ENCODE data around the gene HNRNPLL. TPM values are rescaled to one million over a fixed set of nuclear protein-coding genes. Genes with fewer than 3 reads are reported as not detected.
"Not testable (repeated sequence)": the region's sequence is repeated elsewhere in the genome, so short reads cannot be mapped to it uniquely, and the experiment has no call there.

HNRNPLL gene
- total RNA-seq, 4 donors from 2014 or later = 45.2 to 59.7 (median 54.4) TPM

DNA sequence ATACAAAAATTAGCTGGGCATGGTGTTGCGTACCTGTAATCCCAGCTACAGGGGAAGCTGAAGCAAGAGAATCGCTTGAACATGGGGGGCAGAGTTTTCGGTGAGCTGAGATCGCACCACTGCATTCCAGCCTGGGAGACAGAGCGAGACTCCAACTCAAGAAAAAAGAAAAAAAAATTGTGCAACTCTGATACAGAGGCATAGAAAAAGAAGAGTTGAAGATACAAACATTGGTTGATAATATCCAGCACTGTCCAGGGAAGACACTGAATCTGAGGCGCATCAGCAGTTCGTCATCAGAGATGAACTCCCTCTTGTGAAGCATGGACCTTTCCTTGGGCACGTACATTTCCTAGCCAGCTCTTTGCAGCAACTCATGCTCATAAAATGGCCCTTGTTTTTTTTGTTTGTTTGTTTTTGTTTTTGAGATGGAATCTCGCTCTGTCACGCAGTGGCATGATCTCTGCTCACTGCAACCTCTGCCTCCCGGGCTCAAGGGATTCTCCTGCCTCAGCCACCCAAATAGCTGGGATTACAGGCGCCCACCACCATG lies 46.5 kb upstream of the HNRNPLL start:
- TF ChIP-seq POLR2AphosphoS5 (IDR thresholded peaks at IDR 0.05) (no peak), EP300 (IDR thresholded peaks at IDR 0.05; ENCODE audit: low read depth) (no peak), POLR2A (IDR thresholded peaks at IDR 0.05) (no peak)
- TF ChIP-seq, protein P1, sequence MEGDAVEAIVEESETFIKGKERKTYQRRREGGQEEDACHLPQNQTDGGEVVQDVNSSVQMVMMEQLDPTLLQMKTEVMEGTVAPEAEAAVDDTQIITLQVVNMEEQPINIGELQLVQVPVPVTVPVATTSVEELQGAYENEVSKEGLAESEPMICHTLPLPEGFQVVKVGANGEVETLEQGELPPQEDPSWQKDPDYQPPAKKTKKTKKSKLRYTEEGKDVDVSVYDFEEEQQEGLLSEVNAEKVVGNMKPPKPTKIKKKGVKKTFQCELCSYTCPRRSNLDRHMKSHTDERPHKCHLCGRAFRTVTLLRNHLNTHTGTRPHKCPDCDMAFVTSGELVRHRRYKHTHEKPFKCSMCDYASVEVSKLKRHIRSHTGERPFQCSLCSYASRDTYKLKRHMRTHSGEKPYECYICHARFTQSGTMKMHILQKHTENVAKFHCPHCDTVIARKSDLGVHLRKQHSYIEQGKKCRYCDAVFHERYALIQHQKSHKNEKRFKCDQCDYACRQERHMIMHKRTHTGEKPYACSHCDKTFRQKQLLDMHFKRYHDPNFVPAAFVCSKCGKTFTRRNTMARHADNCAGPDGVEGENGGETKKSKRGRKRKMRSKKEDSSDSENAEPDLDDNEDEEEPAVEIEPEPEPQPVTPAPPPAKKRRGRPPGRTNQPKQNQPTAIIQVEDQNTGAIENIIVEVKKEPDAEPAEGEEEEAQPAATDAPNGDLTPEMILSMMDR (IDR thresholded peaks at IDR 0.05) = no peak
- Histone ChIP-seq H3K4me3 (no peak overlapping the region), H3K27me3 (no peaks in the 10 kb centered on the region), H3K9me3 (no peaks in the 10 kb centered on the region), H3K36me3 (no peaks in the 10 kb centered on the region), H3K4me1 (peaks cover 0 to 8% (median 3%) of the 10 kb centered on the region in 4 donors), H3K27ac (no peak overlapping the region)
- in situ Hi-C loops (cut with MboI; ENCODE audit: low pct_ligation_motif_present in 1 of 4, low pct_unique_long_range_greater_than_20kb in 1 of 4, low sequenced_read_pairs in 3 of 4) (no loop called here), intact Hi-C loops (cut with DNase I; ENCODE audit: low total_unique reads) (no loop called here)
- WGBS, 2 donors (ENCODE audit: low coverage in 1 of 2) = 93 to 94% methylated on average over 12 of the region's 12 CpGs
- no peak for DNase-seq

DNA sequence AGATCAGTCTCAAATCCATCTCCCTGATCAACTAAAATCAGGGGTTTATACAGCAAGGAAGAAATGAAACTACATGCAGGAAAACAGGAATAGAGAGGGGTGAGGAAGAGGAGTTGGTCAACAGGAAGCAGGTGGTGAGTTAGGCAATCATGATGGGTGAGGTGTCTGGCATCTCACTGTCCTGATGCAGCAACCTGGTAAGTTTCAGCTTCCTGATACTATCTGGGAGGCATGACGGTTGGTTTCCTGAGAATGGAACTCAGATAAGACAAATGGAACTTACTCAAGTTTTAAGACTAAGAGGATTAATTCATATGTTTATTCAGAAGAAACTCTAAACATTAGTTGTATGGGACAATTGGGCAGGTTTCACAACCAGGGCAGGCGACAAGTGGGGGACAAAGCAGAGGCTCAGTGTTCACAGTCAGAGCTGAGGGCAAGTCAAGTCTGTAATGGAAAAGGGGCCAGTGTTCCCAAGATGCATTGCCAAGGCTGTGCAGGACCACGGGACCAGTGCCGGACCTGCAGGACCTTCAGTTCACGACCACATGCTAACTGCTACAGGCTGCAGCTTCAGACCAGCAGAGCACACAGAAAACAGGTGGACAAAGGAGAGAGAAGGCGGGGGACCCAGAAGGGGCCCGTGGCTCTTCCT lies 45.5 kb upstream of the HNRNPLL start:
- no peaks in the 10 kb centered on the region for H3K36me3 ChIP-seq
- TF ChIP-seq POLR2A (IDR thresholded peaks at IDR 0.05) (no peak), EP300 (IDR thresholded peaks at IDR 0.05; ENCODE audit: low read depth) (no peak), POLR2AphosphoS5 (IDR thresholded peaks at IDR 0.05) (no peak)
- TF ChIP-seq, protein P1 (IDR thresholded peaks at IDR 0.05) = no peak
- no peak overlapping the region for H3K4me3 ChIP-seq
- no peak overlapping the region for H3K27ac ChIP-seq
- H3K27me3 ChIP-seq = no peaks in the 10 kb centered on the region
- H3K4me1 ChIP-seq = peaks cover 0 to 8% (median 3%) of the 10 kb centered on the region in 4 donors
- H3K9me3 ChIP-seq = no peaks in the 10 kb centered on the region
- intact Hi-C loops (cut with DNase I; ENCODE audit: low total_unique reads) (no loop called here), in situ Hi-C loops (cut with MboI; ENCODE audit: low pct_ligation_motif_present in 1 of 4, low pct_unique_long_range_greater_than_20kb in 1 of 4, low sequenced_read_pairs in 3 of 4) (no loop called here)
- DNase-seq = no peak
- WGBS, 2 donors (ENCODE audit: low coverage in 1 of 2) = 80 to 89% methylated on average over 6 to 7 of the region's 7 CpGs

DNA sequence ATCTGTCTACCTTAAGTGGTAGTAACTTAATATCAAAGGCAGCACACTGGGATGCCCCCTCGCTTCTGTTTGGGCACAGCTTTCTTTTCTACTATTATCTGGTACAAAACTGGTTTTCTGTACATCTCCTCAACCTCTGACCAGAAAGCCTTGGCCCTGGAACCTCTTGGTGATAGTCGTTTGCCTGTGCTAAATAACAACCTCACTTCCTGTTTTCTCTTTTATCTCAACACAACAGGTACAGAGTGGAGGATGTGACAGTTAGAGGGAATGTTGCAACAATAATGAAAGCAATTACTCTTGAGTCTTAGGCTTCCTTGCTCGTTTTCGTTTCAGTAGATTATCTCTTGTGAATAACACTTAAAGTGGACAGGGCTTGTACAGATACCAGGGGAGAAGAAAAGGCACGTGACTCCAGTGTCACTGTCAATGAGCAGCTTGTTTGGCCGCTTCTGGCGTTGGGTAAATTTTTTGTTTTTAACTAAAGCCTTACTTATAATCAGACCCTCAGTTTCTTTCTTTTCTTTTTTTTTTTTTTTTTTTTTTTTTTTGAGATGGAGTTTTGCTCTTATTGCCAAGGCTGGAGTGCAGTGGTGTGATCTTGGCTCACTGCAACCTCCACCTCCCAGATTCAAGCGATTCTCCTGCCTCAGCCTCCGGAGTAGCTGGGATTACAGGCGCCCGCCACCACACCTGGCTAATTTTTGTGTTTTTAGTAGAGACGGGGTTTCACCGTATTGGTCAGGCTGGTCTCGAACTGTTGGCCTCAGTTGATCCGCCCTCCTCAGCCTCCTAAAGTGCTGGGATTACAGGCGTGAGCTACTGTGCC lies 41.2 kb upstream of the HNRNPLL start:
- H3K4me1 ChIP-seq; H3K4me3 ChIP-seq; H3K27me3 ChIP-seq; H3K36me3 ChIP-seq; H3K9me3 ChIP-seq; DNase-seq; in situ Hi-C loops (cut with MboI; ENCODE audit: low pct_ligation_motif_present in 1 of 4, low pct_unique_long_range_greater_than_20kb in 1 of 4, low sequenced_read_pairs in 3 of 4); intact Hi-C loops (cut with DNase I; ENCODE audit: low total_unique reads): not testable (repeated sequence)
- peak overlapping the region in 1 of 4 donors; percentile 34 for H3K27ac ChIP-seq
- WGBS, 2 donors (ENCODE audit: low coverage in 1 of 2) = 85 to 90% methylated on average over 13 to 16 of the region's 16 CpGs

DNA sequence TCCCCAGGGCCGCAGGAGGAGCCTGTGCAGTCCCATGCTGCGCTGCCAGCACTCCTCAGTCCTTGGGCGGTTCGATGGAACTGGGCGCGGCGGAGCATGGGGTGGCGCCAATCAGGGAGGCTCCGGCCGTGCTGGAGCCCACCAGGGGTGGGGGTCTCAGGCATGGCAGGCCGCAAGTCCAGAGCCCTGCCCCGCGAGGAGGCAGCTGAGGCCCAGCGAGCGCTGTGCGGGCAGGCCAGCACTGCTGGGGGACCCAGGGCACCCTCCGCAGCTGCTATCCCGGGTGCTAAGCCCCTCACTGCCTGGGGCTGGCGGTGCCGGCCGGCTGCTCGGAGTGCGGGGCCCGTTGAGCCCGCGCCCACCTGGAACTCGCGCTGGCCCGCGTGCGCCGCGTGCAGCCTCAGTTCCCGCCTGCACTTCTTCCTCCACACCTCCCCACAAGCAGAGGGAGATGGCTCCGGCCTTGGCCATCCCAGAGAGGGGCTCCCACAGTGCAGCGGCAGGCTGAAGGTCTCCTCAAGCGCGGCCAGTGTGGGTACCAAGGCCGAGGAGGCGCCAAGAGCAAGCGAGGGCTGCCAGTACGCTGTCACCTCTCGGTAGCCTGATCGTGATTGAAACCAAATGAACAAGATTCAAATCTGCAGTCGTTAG lies 40.4 kb upstream of the HNRNPLL start:
- in situ Hi-C loops (cut with MboI; ENCODE audit: low pct_ligation_motif_present in 1 of 4, low pct_unique_long_range_greater_than_20kb in 1 of 4, low sequenced_read_pairs in 3 of 4) (no loop called here), intact Hi-C loops (cut with DNase I; ENCODE audit: low total_unique reads) (no loop called here)
- no peak overlapping the region for H3K4me3 ChIP-seq
- no peaks in the 10 kb centered on the region for H3K27me3 ChIP-seq
- H3K9me3 ChIP-seq = no peaks in the 10 kb centered on the region
- no peaks in the 10 kb centered on the region for H3K36me3 ChIP-seq
- TF ChIP-seq, protein P1 (IDR thresholded peaks at IDR 0.05) = no peak
- TF ChIP-seq POLR2AphosphoS5 (IDR thresholded peaks at IDR 0.05) (no peak), POLR2A (IDR thresholded peaks at IDR 0.05) (no peak)
- H3K4me1 ChIP-seq = no peaks in the 10 kb centered on the region
- H3K27ac ChIP-seq = peak overlapping the region in 1 of 4 donors; percentile 34
- DNase-seq = no peak
- WGBS, 2 donors (ENCODE audit: low coverage in 1 of 2) = 95 to 100% methylated on average over 4 to 39 of the region's 45 CpGs

DNA sequence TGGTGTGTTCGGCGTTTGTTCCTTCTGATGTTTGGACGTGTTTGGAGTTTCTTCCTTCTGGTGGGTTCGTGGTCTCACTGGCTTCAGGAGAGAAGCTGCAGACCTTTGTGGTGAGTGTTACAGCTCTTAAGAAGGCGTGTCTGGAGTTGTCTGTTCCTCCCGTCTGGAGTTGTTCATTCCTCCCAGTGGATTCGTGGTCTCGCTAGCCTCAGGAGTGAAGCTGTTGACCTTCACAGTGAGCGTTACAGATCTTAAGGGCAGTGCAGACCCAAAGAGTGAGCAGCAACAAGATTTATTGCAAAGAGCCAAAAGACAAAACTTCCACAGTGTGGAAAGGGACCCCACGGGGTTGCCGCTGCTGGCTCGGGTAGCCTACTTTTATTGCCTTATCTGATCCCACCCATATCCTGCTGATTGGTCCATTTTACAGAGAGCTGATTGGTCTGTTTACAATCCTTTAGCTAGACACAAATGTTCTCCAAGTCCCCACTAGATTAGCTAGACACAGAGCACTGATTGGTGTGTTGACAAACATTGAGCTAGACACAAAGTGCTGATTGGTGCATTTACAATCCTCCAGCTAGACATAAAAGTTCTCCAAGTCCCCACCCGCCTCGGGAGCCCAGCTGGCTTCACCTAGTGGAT lies 39.8 kb upstream of the HNRNPLL start:
- H3K4me1 ChIP-seq; H3K36me3 ChIP-seq; H3K27ac ChIP-seq; DNase-seq; H3K27me3 ChIP-seq; H3K9me3 ChIP-seq; H3K4me3 ChIP-seq; intact Hi-C loops (cut with DNase I; ENCODE audit: low total_unique reads); in situ Hi-C loops (cut with MboI; ENCODE audit: low pct_ligation_motif_present in 1 of 4, low pct_unique_long_range_greater_than_20kb in 1 of 4, low sequenced_read_pairs in 3 of 4): not testable (repeated sequence)
- 91 to 92% methylated on average over 9 to 14 of the region's 14 CpGs for WGBS, 2 donors (ENCODE audit: low coverage in 1 of 2)

All from transverse colon (tissue), 4 donors.